ENCODE results near the gene SPAG17.

Gene SPAG17

DNA sequence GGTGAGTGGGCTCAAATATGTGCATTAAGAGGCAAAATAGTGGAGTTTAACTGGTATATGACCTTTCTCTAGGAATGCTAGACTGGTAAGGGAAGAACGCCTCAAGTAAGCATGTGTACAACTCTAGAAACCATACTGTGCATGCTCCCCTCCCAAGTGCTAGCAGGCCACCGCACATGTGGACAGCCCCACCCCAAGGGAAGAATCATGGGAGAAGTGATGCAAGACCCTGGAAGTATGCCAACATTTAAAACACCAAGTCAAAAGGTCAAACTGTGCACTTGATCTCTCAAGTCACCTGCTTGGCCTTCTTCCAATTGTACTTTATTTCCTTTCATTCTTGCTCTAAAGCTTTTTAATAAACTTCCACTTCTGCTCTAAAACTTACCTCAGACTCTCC is 135.0 kb downstream of the SPAG17 start:
- no peak for DNase-seq

DNA sequence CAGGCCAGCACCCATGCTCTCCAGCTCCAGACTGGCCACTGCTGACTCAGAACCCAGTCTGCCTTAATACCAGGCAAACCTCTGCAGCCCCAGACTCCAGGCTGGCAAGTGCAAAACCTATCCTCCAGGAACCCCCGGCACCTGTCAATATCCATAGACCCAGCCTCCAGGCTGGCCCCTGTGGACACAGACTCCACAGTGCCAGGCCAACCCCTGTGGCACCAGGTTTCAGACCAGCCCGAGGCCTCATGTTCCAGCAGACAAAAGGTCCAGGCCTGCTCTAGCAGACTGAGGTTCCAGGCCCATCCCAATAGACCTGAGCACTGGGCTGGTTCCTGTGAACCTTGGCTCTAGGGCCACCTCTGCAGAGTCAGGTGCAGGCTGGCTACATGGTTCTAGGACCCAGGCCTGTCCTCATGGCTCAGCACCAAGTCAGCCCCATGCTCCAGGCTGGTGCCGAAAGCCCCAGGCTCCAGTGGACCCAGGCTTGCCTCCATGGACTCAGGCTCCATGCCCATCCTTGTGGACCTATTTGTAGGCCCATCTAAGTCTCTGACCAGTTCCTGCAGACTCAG is 137.3 kb downstream of the SPAG17 start:
- DNase-seq, result no peak

DNA sequence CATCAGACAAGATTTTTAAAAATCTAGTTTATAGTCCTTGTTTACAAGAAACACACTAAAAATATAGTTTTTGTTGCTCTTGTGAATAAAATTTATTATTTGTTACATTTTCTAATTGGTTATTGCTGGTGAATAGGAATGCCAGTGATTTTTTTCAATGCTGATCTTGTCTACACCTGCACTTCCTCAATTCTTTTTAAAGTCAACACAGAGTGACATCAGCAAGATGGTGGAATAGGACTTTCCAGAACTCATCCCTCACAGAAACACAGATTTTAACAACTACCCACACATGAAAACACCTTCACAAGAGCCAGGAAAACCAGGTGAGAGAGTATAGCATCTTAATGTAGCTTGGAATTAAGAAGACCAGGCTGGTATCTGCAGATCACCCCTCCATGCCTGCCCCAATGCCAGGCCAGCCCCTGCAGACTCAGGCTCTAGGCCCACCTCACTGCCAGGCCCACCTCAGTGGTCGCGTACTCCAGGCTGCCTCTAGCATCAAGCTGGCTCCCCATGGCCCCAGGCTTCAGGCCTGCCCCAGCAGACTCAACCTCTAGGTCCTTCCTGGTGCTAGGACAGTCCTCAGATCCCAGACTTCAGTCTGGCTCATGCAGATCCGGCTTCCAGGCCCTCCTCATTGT is 137.9 kb downstream of the SPAG17 start:
- DNase-seq, result no peak

DNA sequence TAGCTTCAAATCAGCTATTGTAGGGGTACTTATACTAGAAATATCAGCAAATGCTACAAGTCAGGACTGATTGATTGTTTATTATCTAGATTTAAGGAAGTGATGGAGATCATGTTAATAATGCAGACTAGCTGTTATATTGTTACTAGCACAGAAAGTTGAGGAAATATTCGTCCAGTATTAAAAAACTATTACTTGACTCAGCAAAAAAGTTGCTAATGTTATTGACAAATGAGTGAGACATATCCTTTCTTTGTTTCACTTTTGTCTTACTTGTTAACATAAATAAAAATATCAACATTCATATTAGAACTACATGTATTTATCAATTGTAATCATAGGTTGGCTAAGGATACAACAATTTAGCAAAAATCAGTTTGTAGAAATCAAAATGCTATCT is 141.4 kb downstream of the SPAG17 start:
- no peak for DNase-seq

DNA sequence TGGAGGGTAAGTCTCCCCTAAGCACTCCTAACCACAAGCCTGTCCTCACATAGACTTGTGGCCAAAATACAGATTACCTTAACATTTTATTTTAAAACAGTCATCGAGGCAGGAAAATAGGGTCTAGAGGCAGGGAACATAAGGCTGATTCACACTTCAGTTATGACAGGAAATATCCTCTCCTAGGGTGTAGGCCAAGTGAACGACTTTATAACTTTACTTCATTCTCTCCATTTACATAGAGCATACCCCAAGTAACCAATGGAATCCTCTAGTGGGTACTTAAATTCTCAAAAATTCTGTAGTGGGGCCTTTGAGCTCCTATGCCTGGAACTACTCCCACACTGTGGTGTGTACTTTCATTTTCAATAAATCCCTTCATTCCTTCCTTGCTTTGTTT is 142.5 kb downstream of the SPAG17 start:
- DNase-seq, result no peak

DNA sequence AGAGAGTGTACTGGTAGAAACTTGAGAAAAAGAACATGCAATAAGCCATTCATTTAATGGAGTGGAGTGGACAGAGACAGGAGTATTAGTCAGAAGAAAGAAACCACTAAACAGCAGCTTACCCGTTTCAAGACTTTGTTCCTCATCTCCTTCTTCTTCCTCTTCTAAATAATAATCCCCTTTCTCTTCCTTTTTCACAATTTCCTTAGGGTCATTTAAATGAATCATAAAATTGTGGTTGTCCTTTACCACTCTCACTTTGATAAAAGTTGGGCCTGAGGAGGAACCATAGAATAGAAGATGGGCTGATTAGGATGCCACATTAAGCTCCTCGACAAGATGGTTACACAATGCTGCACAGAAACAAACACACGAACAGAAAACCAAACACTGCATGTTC is 145.9 kb downstream of the SPAG17 start:
- no peak for DNase-seq

DNA sequence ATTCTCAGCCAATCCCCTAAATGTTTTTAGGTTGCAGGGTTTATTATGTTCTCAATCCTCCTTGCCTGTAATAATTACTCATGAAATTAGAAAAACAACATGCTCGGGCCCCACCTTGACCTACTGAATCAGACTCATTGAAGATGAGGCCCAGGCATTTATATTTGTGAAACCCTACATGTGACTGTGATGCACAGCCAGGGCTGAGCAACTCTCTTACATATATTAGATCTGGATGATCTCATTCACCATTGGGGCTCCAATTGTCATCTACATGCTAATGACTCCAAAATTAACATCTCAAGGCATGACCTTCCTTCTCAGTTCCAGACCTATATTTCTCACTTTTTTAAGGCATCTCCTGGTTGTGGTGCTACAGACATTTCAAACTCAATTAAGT is 152.1 kb downstream of the SPAG17 start:
- DNase-seq, result no peak

DNA sequence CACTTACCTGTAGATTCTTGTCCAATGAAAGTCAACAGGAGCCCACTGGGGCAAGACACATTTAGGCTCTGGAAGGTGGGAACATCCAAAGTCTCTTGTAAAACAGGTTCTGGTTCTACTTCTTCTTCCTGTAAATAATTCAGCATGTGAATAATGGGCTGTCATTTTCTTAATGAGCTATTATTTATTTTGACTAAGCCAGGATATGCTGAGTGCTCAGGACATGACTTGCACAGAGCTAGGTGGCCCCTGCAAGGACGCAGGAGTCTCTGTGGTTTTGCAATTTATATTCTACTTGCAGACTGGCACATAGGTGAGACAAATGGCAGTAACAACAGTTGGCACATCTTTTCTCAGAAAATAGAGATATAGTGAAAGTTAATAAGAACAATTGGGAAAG is 156.8 kb downstream of the SPAG17 start:
- DNase-seq, result no peak

DNA sequence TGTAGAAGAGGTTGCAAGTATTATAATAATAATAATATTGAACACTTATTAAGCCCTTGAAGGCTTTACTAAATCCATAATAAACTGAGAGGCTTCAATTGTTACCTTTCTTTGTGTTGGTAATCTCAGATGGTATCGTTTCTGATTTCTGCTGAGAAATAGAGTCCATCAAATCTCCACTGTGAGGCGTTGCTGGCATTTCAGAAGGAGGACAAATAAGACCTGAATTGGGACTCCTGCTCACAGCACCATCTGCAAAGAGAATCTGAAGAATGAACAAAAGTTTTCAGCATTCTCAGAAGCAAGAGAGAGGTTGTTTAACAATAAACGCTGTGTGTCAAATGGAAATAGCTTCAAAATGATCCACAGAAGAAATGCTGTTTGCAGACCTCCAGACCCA is 161.8 kb downstream of the SPAG17 start:
- DNase-seq, result no peak

DNA sequence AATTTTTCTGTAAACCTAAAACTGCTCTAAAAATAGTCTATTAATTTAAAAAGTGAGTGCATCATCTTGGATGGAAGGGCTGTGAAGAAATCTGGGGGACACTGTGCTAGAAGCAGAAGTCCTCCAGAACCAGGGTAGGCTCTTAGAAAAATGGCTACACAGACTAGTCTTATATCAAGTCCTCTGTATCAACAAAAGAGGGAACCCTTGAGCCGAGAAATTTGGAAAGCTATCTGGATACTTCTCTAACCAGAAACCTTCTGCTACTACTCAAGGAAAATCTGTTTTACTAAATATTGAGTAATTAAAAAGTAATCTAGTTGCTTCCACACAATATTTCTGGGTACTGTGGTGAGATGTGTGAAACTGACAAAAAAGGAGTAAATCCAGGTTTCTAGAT is 163.4 kb downstream of the SPAG17 start:
- DNase-seq, result no peak

DNA sequence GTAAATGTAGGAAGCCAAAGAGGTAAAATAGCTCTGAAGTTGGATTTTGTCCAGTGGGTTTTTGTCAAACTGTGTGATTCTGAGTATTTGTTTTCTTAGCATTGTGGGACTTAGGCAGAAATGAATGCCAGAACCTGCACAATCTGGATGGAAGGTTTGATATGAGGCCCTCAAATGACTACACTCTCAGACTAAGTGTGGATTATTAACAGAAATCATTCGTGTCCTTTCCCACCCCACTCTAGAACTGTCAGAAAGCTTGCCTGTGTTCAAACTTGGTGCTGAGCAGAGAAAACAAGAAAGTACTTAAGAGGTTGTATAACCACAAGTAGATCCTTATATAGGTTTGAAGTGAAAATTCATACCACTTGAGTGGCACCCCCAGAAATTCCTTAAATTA is 167.0 kb downstream of the SPAG17 start:
- no peak for DNase-seq

DNA sequence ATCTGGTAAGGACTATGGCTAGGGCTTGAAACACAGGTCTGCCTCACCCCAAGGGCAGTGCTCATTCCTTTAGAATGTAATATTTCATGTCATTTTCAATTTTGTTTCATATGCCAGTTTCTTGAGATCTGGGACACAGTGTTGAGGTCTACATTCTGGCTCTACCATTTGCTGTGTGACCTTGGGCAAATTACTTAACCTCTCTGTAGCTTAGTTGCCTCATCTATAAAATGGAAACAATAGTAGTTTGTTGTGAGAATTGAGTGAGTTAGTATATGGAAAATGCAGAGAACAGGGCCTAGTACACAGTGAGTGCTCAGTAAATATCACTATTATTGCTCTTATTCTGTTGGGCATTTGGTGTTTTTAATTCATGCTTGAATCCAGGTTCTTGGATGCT is 171.1 kb downstream of the SPAG17 start:
- no peak for DNase-seq

DNA sequence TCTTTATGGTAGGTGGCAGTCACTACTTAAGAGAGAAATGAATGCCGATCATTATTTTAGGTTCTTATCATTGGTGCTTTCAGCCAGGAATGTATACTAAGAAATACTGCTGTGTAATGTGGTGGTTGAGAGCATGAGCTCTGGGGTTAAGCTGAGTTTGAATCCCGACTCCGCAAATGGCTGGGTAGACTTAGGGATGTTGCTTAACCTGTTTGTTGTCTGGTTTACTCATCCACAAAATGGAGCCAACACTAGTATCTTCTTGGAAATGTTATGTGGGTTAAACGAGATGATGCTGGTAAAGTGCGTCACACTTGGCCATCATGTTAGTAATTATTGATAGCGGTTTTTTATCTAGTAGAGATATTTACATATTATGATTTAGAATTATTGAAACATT is 171.7 kb downstream of the SPAG17 start:
- no peak for DNase-seq

DNA sequence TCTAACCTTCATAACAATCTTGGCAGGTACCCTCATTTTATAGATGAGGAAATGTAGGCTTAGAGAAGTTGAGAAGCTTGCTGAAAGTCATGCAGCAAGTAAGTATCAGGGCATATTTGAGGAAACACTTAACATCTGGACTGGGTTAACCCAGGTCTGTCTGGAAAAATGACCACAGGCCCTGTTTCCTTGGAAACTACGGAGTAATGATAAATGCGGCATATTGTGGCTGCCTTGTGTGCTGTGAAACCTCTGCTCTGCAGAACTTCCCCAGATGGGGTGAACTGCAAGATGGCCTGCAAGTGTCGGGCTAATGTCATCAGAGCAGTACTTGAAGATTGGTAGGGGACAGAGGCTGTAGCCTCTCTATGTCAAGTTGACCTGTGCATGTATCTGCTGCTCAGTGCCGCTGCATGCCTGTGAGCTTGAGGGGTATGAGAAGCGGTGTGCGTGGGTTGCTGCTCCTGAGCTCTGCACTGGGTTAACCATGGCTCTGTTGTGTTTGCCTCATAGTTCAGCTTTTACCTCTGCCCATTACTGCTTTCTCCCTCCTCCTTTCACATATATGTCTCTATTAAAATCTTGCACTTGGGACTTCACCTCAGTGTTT is 172.4 kb downstream of the SPAG17 start:
- no peak for DNase-seq

DNA sequence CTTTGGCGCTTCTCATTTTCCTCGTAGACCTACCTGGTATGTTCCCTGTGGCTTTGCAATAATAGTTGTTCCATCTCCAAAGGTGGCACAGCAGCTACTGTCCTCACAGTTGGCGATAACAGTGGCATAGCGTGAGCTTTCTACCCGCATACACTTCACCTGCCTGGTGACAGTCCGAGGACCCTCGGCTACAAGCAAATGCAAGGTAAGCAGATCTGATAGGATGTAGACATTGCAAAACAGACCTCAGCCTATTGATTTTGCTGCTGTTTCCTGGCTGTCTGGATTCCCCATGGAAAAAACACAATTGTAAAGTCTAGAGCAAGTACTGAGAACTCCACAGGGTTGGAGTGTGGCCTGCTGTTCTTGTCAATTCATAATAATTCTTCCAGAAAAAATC is 177.0 kb downstream of the SPAG17 start:
- DNase-seq, result no peak

DNA sequence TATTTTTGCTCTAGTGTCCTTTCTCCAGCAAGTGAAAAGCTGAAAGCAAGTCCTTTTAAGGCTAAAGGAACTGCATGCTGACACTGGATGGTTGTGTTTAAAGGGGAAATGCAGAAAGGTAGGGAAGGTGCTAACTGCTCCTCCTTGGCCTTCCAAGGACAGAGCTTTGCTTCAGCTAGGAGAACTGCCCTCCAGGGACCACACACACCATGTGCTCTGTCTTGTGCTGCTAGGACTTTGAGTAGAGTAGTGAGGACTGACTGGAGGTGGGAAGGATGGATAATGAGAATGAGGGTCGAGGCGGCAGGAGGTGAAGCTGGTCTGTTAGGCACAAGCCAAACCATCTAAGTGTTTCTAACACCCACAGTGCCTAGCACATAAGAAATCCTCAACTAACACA is 177.6 kb downstream of the SPAG17 start:
- no peak for DNase-seq

DNA sequence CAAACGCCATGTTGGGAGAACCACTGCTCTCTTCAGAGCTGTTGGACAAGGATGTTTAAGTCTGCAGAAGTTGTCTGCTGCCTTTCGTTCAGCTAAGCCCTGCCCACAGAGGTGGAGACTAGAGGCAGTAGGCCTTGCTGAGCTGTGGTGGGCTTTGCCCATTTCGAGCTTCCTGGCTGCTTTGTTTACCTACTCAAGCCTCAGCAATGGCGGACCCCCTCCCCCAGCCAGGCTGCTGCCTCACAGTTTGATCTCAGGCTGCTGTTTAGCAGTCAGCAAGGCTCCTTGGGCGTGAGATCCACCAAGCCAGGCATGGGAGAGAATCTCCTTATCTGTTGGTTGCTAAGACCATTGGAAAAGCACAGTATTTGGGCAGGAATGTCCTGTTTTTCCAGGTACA is 180.7 kb downstream of the SPAG17 start:
- DNase-seq, result no peak

DNA sequence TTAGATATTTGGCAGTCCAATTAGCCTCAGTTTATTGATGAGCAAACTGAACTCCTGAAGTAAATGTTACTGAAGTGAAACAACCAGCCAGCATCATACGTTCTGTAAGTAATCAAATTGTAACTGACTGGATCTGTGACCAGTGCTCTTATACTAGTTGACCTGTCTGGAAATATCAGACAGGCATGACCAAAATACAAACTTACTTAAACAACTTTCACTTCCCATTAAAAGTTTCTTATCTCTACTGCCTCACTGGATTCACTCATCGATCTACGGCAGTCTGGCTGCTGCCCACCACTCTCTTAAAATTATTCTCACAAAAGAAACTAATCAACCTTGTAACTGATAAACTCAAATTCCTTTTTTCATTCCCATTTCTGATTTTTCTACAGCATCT is 199.1 kb downstream of the SPAG17 start:
- no peak for DNase-seq

DNA sequence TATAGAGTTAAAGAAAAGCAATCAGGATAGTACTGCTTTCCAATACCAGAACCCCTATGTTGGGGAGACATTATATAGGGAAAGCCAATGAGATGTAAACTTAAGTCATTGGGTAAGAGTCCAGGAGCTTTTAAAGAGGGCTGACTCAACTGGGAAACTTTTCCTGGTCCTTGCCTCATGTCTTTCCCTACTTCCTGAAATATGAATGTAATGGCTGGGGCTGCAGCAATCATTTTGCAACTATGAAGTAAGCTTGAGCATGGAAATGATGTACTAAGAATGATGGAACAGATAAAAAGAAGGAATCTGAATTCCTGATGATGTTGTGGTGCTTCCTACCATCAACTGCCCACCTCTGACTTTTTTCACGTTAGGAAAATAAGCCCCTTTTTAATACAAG is 199.8 kb downstream of the SPAG17 start:
- DNase-seq, result no peak

DNA sequence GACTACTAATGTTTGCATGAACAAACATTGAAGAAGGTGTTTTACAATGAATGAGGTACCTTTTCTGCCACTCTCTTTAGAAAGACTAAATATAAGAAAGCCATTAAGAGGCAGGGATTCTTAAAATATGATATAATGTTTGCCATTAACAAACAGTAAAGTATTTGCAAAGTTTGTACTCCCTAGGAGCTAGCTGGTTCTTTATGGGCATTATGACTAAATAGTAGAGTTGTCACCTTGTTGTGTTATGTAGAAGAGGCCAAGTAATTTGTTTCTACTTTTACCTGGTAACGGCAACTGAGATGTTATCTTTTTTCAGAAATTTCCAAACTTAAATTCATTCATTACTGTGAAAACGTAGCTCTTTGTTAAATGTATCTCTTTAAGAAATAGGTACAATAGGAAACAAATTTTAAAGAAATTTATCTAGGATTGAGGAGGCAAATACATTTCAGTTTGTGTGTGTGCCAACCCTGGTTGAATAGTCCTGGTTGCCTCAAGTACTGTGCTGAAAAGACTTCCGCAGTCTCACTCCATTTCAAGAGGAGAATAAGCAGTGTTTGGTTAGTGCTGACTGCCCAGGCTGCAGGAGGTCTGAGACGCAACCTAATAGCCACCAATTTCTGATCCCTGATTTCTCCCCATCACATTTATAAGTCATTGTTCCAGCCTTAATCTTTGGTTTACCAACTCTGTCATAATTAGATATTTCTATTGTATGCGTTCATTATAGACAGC is 203.4 kb downstream of the SPAG17 start:
- no peak for DNase-seq

DNA sequence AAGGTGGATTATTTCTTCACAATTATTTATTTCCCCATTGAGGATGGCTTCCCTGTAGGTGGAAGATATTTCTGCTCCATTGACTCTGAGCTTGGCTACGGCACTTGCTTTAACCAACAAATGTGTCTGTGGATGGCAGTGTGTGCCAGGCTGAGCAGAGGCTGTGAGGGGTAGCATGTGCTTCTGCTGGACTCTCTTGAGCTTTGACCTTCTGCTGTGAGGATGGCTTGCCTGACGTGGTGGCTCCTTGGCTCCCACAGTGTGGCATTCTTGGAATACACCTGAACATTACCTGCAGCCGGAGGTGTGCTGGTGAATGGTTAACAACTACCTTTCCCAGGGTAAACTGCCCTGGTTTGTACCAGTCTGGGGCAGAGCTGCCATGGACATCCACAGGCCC is 208.6 kb downstream of the SPAG17 start:
- DNase-seq, result no peak

DNA sequence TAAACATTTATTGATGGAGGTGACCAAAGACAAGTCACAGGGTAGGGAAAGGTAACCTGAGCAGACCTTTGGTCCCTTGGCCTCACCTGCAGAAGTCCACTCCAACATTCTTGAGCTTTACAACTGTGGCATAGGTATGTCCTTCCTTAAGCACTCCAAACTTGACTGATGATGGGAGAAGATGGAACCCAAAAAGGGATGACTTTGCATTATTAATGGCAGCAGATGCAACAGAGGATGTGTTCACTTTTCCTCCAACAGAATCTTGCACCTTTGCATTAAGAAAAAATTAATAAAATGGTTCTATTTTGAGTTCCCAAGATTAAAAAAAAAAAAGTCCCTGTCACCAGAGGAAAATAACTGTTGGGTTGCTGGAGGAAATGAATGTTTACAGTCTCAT is 213.3 kb downstream of the SPAG17 start:
- no peak for DNase-seq

DNA sequence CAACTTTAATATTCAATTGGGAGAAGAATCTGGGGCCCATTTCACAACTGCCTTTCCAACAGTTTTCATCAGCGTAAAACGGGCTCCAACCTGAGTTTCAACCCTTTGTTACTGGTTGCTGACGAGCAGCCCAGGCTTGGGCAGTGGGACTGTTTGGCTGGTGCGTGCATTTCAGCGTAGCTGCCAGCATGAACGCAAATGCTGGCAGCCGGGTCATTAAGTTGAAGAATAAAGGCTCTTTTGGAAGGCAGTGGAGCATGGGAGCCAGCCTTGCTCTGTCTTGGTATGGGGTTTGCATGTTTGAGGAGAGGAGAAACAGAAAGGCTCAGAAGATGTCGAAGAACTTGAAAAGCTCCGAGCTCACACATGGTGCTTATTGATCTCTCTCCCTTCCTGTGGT is 214.8 kb downstream of the SPAG17 start:
- no peak for DNase-seq

DNA sequence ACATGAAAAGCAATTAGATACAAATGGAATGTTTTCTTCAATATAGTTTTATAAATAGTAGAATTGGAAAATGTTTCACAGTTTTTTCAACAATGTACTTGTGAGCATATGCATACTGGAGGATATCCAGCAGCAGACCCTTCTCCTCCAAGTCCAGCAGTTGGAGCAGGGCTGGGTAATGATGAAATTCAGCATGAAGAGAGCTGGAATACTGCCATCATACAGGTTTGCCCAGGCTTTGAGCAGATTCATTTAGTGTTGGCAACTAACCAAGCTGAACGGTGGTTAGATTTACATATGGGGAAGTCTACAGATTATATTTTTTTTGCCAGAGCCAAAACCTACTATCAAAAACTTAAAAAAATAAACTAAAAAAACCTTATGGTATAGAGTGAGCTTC is 217.1 kb downstream of the SPAG17 start:
- DNase-seq, result no peak

All from NCI-H1436 (cell line).